Measurements from ENCODE around the gene NCKIPSD.

GRCh38 chr3:48623851-48624547 is 61.7 kb downstream of the NCKIPSD start:
- TF ChIP-seq CTCF (IDR thresholded peaks at IDR 0.05) (no peak), POLR2A (IDR thresholded peaks at IDR 0.05) (no peak)

Measured in testis (tissue), 2 donors.